ENCODE results near the gene NGEF.

DNA sequence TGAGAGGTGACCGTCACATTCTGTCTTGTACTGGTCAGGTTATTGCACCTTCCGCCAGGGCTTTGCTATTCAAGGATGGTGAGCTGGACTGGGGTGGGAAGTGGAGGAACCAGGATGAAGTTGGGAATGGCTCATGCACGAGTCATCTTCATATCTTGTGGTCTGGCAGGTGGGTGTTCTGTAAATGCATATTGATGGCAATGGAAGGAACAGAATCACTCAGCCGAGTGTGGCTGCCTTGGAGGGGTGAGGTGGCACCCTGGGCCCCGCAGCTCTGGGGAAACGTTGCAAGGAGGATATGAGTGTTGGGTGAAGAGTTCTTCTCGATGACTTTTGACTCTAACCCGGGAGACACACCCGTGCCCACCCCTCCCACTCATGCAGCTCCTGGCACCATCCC, 20.6 kb upstream of the NGEF start:
- no peak for TF ChIP-seq RUNX3 (IDR thresholded peaks at IDR 0.05; ENCODE audit: low read length)
- TF ChIP-seq, protein P1, sequence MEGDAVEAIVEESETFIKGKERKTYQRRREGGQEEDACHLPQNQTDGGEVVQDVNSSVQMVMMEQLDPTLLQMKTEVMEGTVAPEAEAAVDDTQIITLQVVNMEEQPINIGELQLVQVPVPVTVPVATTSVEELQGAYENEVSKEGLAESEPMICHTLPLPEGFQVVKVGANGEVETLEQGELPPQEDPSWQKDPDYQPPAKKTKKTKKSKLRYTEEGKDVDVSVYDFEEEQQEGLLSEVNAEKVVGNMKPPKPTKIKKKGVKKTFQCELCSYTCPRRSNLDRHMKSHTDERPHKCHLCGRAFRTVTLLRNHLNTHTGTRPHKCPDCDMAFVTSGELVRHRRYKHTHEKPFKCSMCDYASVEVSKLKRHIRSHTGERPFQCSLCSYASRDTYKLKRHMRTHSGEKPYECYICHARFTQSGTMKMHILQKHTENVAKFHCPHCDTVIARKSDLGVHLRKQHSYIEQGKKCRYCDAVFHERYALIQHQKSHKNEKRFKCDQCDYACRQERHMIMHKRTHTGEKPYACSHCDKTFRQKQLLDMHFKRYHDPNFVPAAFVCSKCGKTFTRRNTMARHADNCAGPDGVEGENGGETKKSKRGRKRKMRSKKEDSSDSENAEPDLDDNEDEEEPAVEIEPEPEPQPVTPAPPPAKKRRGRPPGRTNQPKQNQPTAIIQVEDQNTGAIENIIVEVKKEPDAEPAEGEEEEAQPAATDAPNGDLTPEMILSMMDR (IDR thresholded peaks at IDR 0.05 in 2 of 3, conservative IDR thresholded peaks at IDR 0.05 in 1 of 3; ENCODE audit: control insufficient read depth in 2 of 3, extremely low read depth in 1 of 3, insufficient read depth in 1 of 3, low read depth in 3 of 3, low read length in 3 of 3): no peak
- no peak for TF ChIP-seq FOXK2 (IDR thresholded peaks at IDR 0.05)
- TF ChIP-seq EZH2 (IDR thresholded peaks at IDR 0.05; ENCODE audit: borderline replicate concordance, control insufficient read depth, low read depth, low read length): no peak
- no peak for TF ChIP-seq FOS (IDR thresholded peaks at IDR 0.05; ENCODE audit: borderline replicate concordance, extremely low read depth, insufficient read length)
- no peak for TF ChIP-seq POLR2AphosphoS5 (IDR thresholded peaks at IDR 0.05; ENCODE audit: low read length)
- TF ChIP-seq RB1 (IDR thresholded peaks at IDR 0.05; ENCODE audit: borderline replicate concordance): no peak
- TF ChIP-seq ETV6 (conservative IDR thresholded peaks at IDR 0.05 in 1 of 2, IDR thresholded peaks at IDR 0.05 in 1 of 2; ENCODE audit: borderline replicate concordance in 1 of 2, low read depth in 1 of 2): no peak
- no peak for TF ChIP-seq YY1 (IDR thresholded peaks at IDR 0.05; ENCODE audit: low read depth, low read length)
- no peak for TF ChIP-seq SREBF1 (IDR thresholded peaks at IDR 0.05; ENCODE audit: low read length)
- TF ChIP-seq MEF2A (IDR thresholded peaks at IDR 0.05; ENCODE audit: insufficient read depth, low read depth, low read length): no peak
- no peak for TF ChIP-seq JUNB (IDR thresholded peaks at IDR 0.05)
